ENCODE measurements around the gene BASP1.
"Not testable (repeated sequence)": the region's sequence is repeated elsewhere in the genome, so short reads cannot be mapped to it uniquely, and the experiment has no call there.

BASP1 gene

DNA sequence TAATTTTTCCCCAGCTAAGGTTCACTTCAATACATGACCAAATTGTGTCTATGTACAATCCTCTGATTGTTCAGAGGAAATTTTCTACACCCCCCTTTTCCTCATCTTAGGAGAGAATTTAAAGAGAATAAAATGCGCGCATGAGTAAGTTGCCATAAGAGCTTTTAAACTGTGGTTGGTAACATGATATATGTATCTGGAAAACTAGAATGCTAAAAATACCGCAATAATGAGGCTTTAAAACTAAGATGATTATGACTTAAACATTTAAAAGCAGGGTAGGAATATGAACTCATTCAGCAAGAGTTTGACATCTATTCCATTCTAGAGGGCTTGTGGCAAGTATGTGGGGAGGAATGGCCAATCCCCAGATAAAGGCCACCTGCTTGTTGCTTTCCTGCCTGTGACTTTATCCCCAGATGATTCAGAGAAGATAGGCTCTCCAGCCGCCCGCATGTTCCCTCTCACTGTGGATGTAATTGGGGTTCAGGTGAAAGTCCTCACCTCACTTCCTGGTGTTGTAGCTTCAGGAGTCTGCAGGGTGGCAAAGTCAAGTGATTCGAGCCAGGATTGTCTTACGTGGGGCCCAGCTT lies 26.5 kb upstream of the BASP1 start:
- Histone ChIP-seq H3K27ac (ENCODE audit: low read depth in 2 of 2, low read length in 2 of 2) (no peak overlapping the region), H3K36me3 (ENCODE audit: control insufficient read depth in 2 of 2, insufficient read depth in 2 of 2, low read length in 2 of 2) (no peaks in the 10 kb centered on the region), H3K9ac (ENCODE audit: low read depth in 1 of 2, low read length in 2 of 2) (no peak overlapping the region), H3K9me3 (ENCODE audit: control insufficient read depth in 2 of 2, low read length in 2 of 2) (no peaks in the 10 kb centered on the region), H3K4me1 (ENCODE audit: control insufficient read depth in 2 of 2, insufficient read depth in 2 of 2, low read length in 2 of 2) (peaks cover 10 to 14% of the 10 kb centered on the region in 2 donors), H3K4me3 (ENCODE audit: low read length in 2 of 2) (no peak overlapping the region), H3K27me3 (ENCODE audit: control insufficient read depth in 2 of 2, insufficient read depth in 2 of 2, low read length in 2 of 2) (no peaks in the 10 kb centered on the region)

- H3K36me3 ChIP-seq (ENCODE audit: control insufficient read depth in 2 of 2, insufficient read depth in 2 of 2, low read length in 2 of 2); H3K9me3 ChIP-seq (ENCODE audit: control insufficient read depth in 2 of 2, low read length in 2 of 2); H3K9ac ChIP-seq (ENCODE audit: low read depth in 1 of 2, low read length in 2 of 2); H3K4me3 ChIP-seq (ENCODE audit: low read length in 2 of 2); H3K27me3 ChIP-seq (ENCODE audit: control insufficient read depth in 2 of 2, insufficient read depth in 2 of 2, low read length in 2 of 2); H3K27ac ChIP-seq (ENCODE audit: low read depth in 2 of 2, low read length in 2 of 2): not testable (repeated sequence)
- peaks cover 10 to 14% of the 10 kb centered on the region in 2 donors for H3K4me1 ChIP-seq (ENCODE audit: control insufficient read depth in 2 of 2, insufficient read depth in 2 of 2, low read length in 2 of 2)
These were observed 25.9 kb upstream of the BASP1 start for GRCh38 chr5:17191574-17191973.

GRCh38 chr5:17192191-17192590 lies 25.2 kb upstream of the BASP1 start:
- no peak overlapping the region for H3K27ac ChIP-seq (ENCODE audit: low read depth in 2 of 2, low read length in 2 of 2)
- H3K36me3 ChIP-seq (ENCODE audit: control insufficient read depth in 2 of 2, insufficient read depth in 2 of 2, low read length in 2 of 2) = no peaks in the 10 kb centered on the region
- H3K9me3 ChIP-seq (ENCODE audit: control insufficient read depth in 2 of 2, low read length in 2 of 2) = no peaks in the 10 kb centered on the region
- H3K9ac ChIP-seq (ENCODE audit: low read depth in 1 of 2, low read length in 2 of 2) = no peak overlapping the region
- H3K4me1 ChIP-seq (ENCODE audit: control insufficient read depth in 2 of 2, insufficient read depth in 2 of 2, low read length in 2 of 2) = peaks cover 10 to 14% of the 10 kb centered on the region in 2 donors
- H3K4me3 ChIP-seq (ENCODE audit: low read length in 2 of 2) = no peak overlapping the region
- H3K27me3 ChIP-seq (ENCODE audit: control insufficient read depth in 2 of 2, insufficient read depth in 2 of 2, low read length in 2 of 2) = no peaks in the 10 kb centered on the region

DNA sequence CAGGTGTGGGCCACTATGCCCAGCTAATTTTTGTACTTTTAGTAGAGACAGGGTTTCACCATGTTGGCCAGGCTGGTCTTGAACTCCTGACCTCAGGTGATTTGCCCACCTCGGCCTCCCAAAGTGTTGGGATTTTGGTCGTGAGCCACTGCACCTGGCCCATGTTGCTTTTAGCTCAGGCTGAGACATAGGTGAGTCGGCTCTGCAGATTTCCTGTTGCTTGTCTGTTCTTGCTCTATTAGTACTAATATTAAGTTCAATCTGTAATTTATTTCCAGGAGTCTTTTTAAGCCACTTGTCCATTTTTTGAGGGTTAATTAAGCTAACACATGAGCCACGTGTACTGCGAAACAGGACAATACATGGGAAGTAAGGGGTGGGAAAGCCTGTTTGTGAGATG lies 21.4 kb upstream of the BASP1 start:
- no peak overlapping the region for H3K9ac ChIP-seq (ENCODE audit: low read depth in 1 of 2, low read length in 2 of 2)
- H3K4me1 ChIP-seq (ENCODE audit: control insufficient read depth in 2 of 2, insufficient read depth in 2 of 2, low read length in 2 of 2) = peaks cover 3% of the 10 kb centered on the region in 2 donors
- H3K27me3 ChIP-seq (ENCODE audit: control insufficient read depth in 2 of 2, insufficient read depth in 2 of 2, low read length in 2 of 2) = no peaks in the 10 kb centered on the region
- H3K9me3 ChIP-seq (ENCODE audit: control insufficient read depth in 2 of 2, low read length in 2 of 2) = no peaks in the 10 kb centered on the region
- H3K27ac ChIP-seq (ENCODE audit: low read depth in 2 of 2, low read length in 2 of 2) = no peak overlapping the region
- H3K4me3 ChIP-seq (ENCODE audit: low read length in 2 of 2) = no peak overlapping the region
- H3K36me3 ChIP-seq (ENCODE audit: control insufficient read depth in 2 of 2, insufficient read depth in 2 of 2, low read length in 2 of 2) = no peaks in the 10 kb centered on the region

DNA sequence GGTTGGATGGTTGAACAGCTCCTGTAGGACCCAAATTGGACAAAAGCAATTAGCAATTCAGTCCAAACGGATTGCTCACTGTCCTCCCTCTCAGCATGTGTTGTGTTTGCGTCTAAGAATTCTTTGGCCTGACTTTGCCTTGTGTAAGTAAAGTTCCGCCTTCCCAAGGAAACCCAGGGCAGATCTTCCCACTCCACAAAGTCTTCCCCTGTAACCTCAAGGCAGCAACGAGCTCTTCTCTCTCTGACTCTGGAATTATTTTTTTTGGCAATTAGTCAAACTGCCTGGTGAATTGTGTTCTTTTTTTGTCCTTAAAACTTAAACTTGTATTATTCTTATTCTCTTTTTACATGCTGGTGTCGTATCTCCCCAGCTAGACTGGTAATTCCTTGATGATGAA lies 20.7 kb upstream of the BASP1 start:
- Histone ChIP-seq H3K27me3 (ENCODE audit: control insufficient read depth in 2 of 2, insufficient read depth in 2 of 2, low read length in 2 of 2) (no peaks in the 10 kb centered on the region), H3K9me3 (ENCODE audit: control insufficient read depth in 2 of 2, low read length in 2 of 2) (no peaks in the 10 kb centered on the region), H3K36me3 (ENCODE audit: control insufficient read depth in 2 of 2, insufficient read depth in 2 of 2, low read length in 2 of 2) (no peaks in the 10 kb centered on the region), H3K9ac (ENCODE audit: low read depth in 1 of 2, low read length in 2 of 2) (no peak overlapping the region), H3K27ac (ENCODE audit: low read depth in 2 of 2, low read length in 2 of 2) (no peak overlapping the region), H3K4me1 (ENCODE audit: control insufficient read depth in 2 of 2, insufficient read depth in 2 of 2, low read length in 2 of 2) (no peaks in the 10 kb centered on the region), H3K4me3 (ENCODE audit: low read length in 2 of 2) (no peak overlapping the region)

- H3K27ac ChIP-seq (ENCODE audit: low read depth in 2 of 2, low read length in 2 of 2) = no peak overlapping the region
- H3K4me3 ChIP-seq (ENCODE audit: low read length in 2 of 2) = no peak overlapping the region
- H3K9me3 ChIP-seq (ENCODE audit: control insufficient read depth in 2 of 2, low read length in 2 of 2) = no peaks in the 10 kb centered on the region
- H3K36me3 ChIP-seq (ENCODE audit: control insufficient read depth in 2 of 2, insufficient read depth in 2 of 2, low read length in 2 of 2) = no peaks in the 10 kb centered on the region
- peaks cover 3 to 12% of the 10 kb centered on the region in 2 donors for H3K27me3 ChIP-seq (ENCODE audit: control insufficient read depth in 2 of 2, insufficient read depth in 2 of 2, low read length in 2 of 2)
- no peaks in the 10 kb centered on the region for H3K4me1 ChIP-seq (ENCODE audit: control insufficient read depth in 2 of 2, insufficient read depth in 2 of 2, low read length in 2 of 2)
- H3K9ac ChIP-seq (ENCODE audit: low read depth in 1 of 2, low read length in 2 of 2) = no peak overlapping the region
These were observed 13.9 kb upstream of the BASP1 start for GRCh38 chr5:17203329-17204132.

DNA sequence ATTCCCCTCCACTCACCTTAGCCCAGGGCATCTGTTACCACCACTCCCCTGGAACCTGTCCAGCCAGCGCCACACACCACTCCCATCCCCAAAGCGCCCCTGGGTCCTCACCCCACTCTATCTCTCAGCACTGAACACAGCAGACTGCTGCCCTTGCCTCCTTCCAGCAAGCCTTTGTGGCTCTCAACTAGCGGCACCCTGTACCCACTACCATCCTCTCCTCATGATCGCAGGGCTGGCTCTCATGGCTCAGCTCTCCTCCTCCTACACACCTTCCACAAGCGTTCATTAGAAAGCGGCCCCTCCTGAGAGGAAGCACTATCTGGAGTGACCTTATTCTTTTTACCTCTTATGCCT lies 13.3 kb upstream of the BASP1 start:
- Histone ChIP-seq H3K4me3 (ENCODE audit: low read length in 2 of 2) (no peak overlapping the region), H3K9ac (ENCODE audit: low read depth in 1 of 2, low read length in 2 of 2) (no peak overlapping the region), H3K27me3 (ENCODE audit: control insufficient read depth in 2 of 2, insufficient read depth in 2 of 2, low read length in 2 of 2) (peaks cover 3 to 12% of the 10 kb centered on the region in 2 donors), H3K27ac (ENCODE audit: low read depth in 2 of 2, low read length in 2 of 2) (no peak overlapping the region), H3K4me1 (ENCODE audit: control insufficient read depth in 2 of 2, insufficient read depth in 2 of 2, low read length in 2 of 2) (no peaks in the 10 kb centered on the region), H3K9me3 (ENCODE audit: control insufficient read depth in 2 of 2, low read length in 2 of 2) (no peaks in the 10 kb centered on the region), H3K36me3 (ENCODE audit: control insufficient read depth in 2 of 2, insufficient read depth in 2 of 2, low read length in 2 of 2) (no peaks in the 10 kb centered on the region)

- Histone ChIP-seq H3K27ac (ENCODE audit: low read depth in 2 of 2, low read length in 2 of 2) (no peak overlapping the region), H3K4me3 (ENCODE audit: low read length in 2 of 2) (no peak overlapping the region), H3K9me3 (ENCODE audit: control insufficient read depth in 2 of 2, low read length in 2 of 2) (no peaks in the 10 kb centered on the region), H3K36me3 (ENCODE audit: control insufficient read depth in 2 of 2, insufficient read depth in 2 of 2, low read length in 2 of 2) (no peaks in the 10 kb centered on the region), H3K9ac (ENCODE audit: low read depth in 1 of 2, low read length in 2 of 2) (no peak overlapping the region), H3K4me1 (ENCODE audit: control insufficient read depth in 2 of 2, insufficient read depth in 2 of 2, low read length in 2 of 2) (no peaks in the 10 kb centered on the region), H3K27me3 (ENCODE audit: control insufficient read depth in 2 of 2, insufficient read depth in 2 of 2, low read length in 2 of 2) (peaks cover 3 to 12% of the 10 kb centered on the region in 2 donors)
These were observed 11.4 kb upstream of the BASP1 start for GRCh38 chr5:17206021-17206420.

DNA sequence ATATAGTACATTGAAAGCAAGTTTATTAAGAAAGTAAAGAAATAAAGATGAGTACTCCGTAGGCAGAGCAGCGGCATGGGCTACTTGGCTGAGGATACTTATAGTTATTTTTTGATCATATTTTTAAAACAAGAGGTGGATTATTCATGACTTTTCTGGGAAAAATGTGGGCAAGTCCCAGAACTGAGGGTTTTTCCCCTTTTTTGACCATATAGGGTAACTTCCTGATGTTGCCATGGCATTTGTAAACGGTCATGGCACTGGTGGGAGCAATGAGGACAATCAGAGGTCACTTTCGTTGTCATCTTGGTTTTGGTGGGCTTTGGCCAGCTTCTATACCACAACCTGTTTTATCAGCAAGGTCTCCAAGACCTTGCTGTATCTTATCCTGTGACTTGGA lies 5.2 kb upstream of the BASP1 start:
- Histone ChIP-seq H3K4me1 (ENCODE audit: control insufficient read depth in 2 of 2, insufficient read depth in 2 of 2, low read length in 2 of 2) (peaks cover 2 to 8% of the 10 kb centered on the region in 2 donors), H3K9me3 (ENCODE audit: control insufficient read depth in 2 of 2, low read length in 2 of 2) (no peaks in the 10 kb centered on the region), H3K27ac (ENCODE audit: low read depth in 2 of 2, low read length in 2 of 2) (no peak overlapping the region), H3K36me3 (ENCODE audit: control insufficient read depth in 2 of 2, insufficient read depth in 2 of 2, low read length in 2 of 2) (no peaks in the 10 kb centered on the region), H3K27me3 (ENCODE audit: control insufficient read depth in 2 of 2, insufficient read depth in 2 of 2, low read length in 2 of 2) (peaks cover 3 to 8% of the 10 kb centered on the region in 2 donors), H3K4me3 (ENCODE audit: low read length in 2 of 2) (no peak overlapping the region), H3K9ac (ENCODE audit: low read depth in 1 of 2, low read length in 2 of 2) (no peak overlapping the region)

DNA sequence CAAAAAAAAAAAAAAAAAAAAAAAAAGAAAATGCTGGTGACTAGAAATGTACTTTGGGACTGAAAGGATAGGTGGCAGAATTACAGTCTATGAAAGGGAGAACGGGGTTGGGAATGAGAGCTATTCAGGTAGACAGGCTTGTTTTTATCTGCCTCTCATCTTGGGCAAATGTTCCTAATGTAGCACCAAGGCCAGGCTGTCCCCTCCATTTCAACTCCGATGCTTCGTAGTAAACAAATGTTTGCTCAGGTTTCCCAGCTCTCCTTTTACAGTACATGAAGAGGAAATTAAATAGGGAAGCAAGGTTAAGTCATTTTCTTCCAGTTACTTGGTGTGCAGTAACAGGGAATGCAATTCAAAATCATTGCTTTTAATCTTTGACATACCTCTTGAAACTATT lies 4.4 kb upstream of the BASP1 start:
- Histone ChIP-seq H3K36me3 (ENCODE audit: control insufficient read depth in 2 of 2, insufficient read depth in 2 of 2, low read length in 2 of 2) (no peaks in the 10 kb centered on the region), H3K4me1 (ENCODE audit: control insufficient read depth in 2 of 2, insufficient read depth in 2 of 2, low read length in 2 of 2) (peaks cover 2 to 8% of the 10 kb centered on the region in 2 donors), H3K27ac (ENCODE audit: low read depth in 2 of 2, low read length in 2 of 2) (no peak overlapping the region), H3K9me3 (ENCODE audit: control insufficient read depth in 2 of 2, low read length in 2 of 2) (no peaks in the 10 kb centered on the region), H3K9ac (ENCODE audit: low read depth in 1 of 2, low read length in 2 of 2) (no peak overlapping the region), H3K4me3 (ENCODE audit: low read length in 2 of 2) (no peak overlapping the region), H3K27me3 (ENCODE audit: control insufficient read depth in 2 of 2, insufficient read depth in 2 of 2, low read length in 2 of 2) (peaks cover 3 to 8% of the 10 kb centered on the region in 2 donors)

Data from mucosa of rectum (tissue), 2 donors.